ENCODE results near the gene ZNF280A. TPM values are rescaled to one million over a fixed set of nuclear protein-coding genes. Genes with fewer than 3 reads are reported as not detected.

ZNF280A gene
- total and polyA plus RNA-seq, 2 donors (not counting 3 experiments of a cell fraction or from before 2014, with no cell fraction given), result 0.15 TPM; not detected in 1

DNA sequence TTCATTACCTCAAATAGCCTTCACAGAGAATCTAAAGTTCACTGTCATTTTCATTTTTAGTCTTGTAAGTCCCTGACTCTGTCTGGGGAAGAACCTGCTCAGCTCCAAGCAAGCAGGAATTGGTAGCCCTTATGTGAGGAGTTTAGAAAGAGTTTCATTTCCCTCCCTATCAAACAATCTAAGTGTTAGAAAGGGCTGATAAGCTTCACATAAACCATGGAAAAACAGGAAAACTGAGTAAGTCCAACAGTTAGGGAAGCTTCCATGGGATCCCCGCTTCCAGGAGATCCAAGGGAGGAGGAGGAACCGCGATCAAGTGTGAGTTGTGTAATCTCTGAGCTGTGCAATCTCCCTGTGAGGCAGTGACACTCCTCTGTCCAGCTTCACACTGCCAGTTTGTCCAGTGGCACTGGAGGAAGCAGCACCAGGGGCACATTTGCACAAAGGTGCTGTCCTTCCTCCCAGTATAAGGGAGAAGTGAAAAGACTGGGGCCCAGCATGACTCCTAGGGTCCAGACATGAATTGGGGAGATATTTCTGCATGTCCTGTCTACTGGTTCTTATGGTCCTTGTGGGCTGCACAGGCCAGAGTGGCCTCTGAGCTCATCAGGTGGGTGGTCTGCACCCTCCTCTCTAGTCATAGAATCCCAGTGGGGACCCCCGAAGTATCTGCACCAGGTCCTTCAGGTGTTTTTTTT, 34.7 kb upstream of the ZNF280A start:
- no TSS peak for BruUV-seq (replicated peaks)
- ChIA-PET CTCF (interaction anchor here (2.0 kb wide), 1 partner anchor 22 kb away, joined by 10 read pairs; no protein-coding TSS in a partner anchor), POLR2A (no interaction called here)
- FAIRE-seq (no peak), DNase-seq (ENCODE audit: low read depth, low spot score) (no peak)
- TF ChIP-seq MYC (IDR thresholded peaks at IDR 0.05; ENCODE audit: low read depth, low read length) (no peak), POLR2AphosphoS5 (IDR thresholded peaks at IDR 0.05; ENCODE audit: insufficient read depth, low read depth, low read length) (no peak), EZH2 (IDR thresholded peaks at IDR 0.05; ENCODE audit: borderline replicate concordance, low read depth, low read length, severe bottlenecking) (no peak), JUN (IDR thresholded peaks at IDR 0.05; ENCODE audit: borderline replicate concordance, insufficient read depth, insufficient read length, low read depth) (no peak), GATA2 (IDR thresholded peaks at IDR 0.05; ENCODE audit: insufficient read depth, insufficient read length, low read depth, low read length) (no peak), CTCF (IDR thresholded peaks at IDR 0.05; ENCODE audit: extremely low read depth in 1 of 2, insufficient read depth in 1 of 2, low read depth in 1 of 2, low read length in 2 of 2) (no peak)
- H3K27ac ChIP-seq (ENCODE audit: insufficient read depth, low read depth, low read length), result no peak overlapping the region
- H3K9ac ChIP-seq (replicated peaks; ENCODE audit: extremely low read depth, insufficient read depth, low read length), result no peak overlapping the region
- intact Hi-C loops (cut with micrococcal nuclease) (no loop called here), dilution Hi-C loops (cut with MboI; ENCODE audit: extremely low pct_ligation_motif_present, low sequenced_read_pairs) (no loop called here)
- no peaks in the 10 kb centered on the region for H3K79me2 ChIP-seq (ENCODE audit: control insufficient read depth, insufficient read depth, low read length)
- H2AFZ ChIP-seq (ENCODE audit: low read depth, low read length), result no peak overlapping the region
- no peaks in the 10 kb centered on the region for H3K36me3 ChIP-seq (ENCODE audit: control insufficient read depth in 2 of 2, extremely low read depth in 1 of 2, insufficient read depth in 2 of 2, low read length in 2 of 2)
- H4K20me1 ChIP-seq (replicated peaks; ENCODE audit: control insufficient read depth, extremely low read depth, insufficient read depth, low read length), result no peaks in the 10 kb centered on the region
- H3K27me3 ChIP-seq (ENCODE audit: control insufficient read depth in 2 of 2, insufficient read depth in 2 of 2, low read length in 2 of 2), result peaks cover 0 to 6% of the 10 kb centered on the region in 2 experiments
- no peaks in the 10 kb centered on the region for H3K4me1 ChIP-seq (ENCODE audit: control insufficient read depth, extremely low read depth, insufficient read depth, low read length)
- H3K9me1 ChIP-seq (replicated peaks; ENCODE audit: control insufficient read depth, extremely low read depth, insufficient read depth, low read length), result no peaks in the 10 kb centered on the region
- no peak overlapping the region for H3K4me2 ChIP-seq (ENCODE audit: insufficient read depth, low read length)
- no peaks in the 10 kb centered on the region for H3K9me3 ChIP-seq (replicated peaks; ENCODE audit: control insufficient read depth, insufficient read depth, low read length)
- no peak overlapping the region for H3K4me3 ChIP-seq (replicated peaks in 1 of 3; ENCODE audit: insufficient read depth in 1 of 3, low read depth in 1 of 3, low read length in 3 of 3)
